NB4 (cell line): ENCODE results near the gene GATAD2B.

ENCODE experiments used
- DNase-seq: peaks from one replicate; pipeline ENCODE4 v3.0.0; 2010; ENCODE audit warnings: low read depth
- H3K4me3 ChIP-seq: one replicate; pipeline ENCODE4 v1.5.1; 2011; ENCODE audit warnings: mild to moderate bottlenecking, low read depth, low read length, moderate library complexity
- CTCF ChIP-seq: IDR thresholded peaks from one replicate; pipeline ENCODE4 v1.5.1; 2012; ENCODE audit warnings: low read depth, low read length
- MYC ChIP-seq: IDR thresholded peaks from 2 replicates; pipeline ENCODE4 v1.6.1; 2011; ENCODE audit warnings: low read depth, low read length
- POLR2A ChIP-seq: IDR thresholded peaks from 2 replicates; pipeline ENCODE4 v1.6.1; 2011; ENCODE audit warnings: mild to moderate bottlenecking; ENCODE audit not compliant: insufficient read length; ENCODE audit errors: extremely low read depth
- TF ChIP-seq, protein P1 (sequence below): IDR thresholded peaks from 2 replicates; pipeline ENCODE4 v1.6.1; 2011; ENCODE audit warnings: low read depth, low read length

Gene GATAD2B

DNA sequence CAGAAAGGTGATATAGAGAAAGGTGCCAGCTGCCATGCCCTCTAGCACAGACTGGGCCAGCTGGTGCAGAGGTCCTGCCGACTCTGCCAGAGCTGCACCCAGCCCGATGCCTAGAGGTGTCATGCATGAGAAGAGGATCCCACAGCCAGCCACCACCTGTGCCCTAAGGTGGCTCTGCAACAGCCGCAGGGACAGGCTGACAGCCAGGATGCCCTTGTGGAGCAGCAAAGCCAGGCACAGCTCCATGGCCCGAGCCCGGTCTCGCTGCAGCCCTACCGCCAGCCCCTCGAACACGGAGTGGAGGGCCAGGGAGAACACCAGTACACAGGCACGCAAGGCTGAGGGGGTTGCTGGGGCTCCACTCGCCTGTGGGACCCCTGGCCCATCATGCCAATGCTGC is 37.4 kb upstream of the GATAD2B start:
- DNase-seq, result no peak
- H3K4me3 ChIP-seq, result no peak overlapping the region
- TF ChIP-seq CTCF (no peak), POLR2A (no peak), MYC (no peak)
- TF ChIP-seq, protein P1, sequence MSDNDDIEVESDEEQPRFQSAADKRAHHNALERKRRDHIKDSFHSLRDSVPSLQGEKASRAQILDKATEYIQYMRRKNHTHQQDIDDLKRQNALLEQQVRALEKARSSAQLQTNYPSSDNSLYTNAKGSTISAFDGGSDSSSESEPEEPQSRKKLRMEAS, result no peak

DNA sequence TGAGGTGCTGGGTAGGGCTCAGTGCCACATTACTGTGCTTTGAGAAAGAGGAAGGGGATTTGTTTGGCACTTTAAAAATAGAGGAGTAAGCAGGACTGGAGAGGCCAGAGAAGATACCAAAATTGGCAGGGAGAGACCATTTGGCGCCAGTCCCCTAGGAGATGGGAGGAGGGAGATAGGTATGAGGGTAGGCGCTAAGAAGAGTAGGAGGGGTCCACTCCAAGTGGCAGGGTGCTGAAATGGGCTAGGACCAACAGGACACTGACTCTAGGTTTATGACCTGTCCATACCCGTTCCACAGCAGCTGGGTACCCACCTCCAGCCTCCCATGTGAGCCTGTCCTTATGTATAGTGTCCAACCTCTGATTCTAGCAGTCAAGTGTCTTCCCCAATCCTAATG is 36.7 kb upstream of the GATAD2B start:
- no peak for TF ChIP-seq CTCF
- TF ChIP-seq POLR2A, result no peak
- TF ChIP-seq, protein P1, result no peak
- no peak for TF ChIP-seq MYC
- no peak overlapping the region for H3K4me3 ChIP-seq
- no peak for DNase-seq

DNA sequence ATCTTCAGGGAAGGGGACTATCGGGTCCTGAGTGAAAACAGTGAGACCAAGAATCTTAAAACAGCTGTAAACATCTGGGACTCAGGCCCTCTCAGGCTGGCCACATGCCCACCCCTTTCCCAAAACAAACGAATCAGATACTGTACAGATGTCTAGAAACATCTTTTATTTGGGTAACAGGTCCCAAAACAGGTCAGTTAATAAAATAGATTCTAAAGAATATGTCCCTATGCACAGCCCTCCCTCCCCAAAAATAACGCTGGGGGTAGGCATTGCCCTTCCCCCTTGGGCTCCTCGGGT is 36.1 kb upstream of the GATAD2B start:
- DNase-seq, result no peak
- TF ChIP-seq, protein P1, result no peak
- TF ChIP-seq POLR2A, result no peak
- H3K4me3 ChIP-seq, result peak overlapping the region; percentile 23

DNA sequence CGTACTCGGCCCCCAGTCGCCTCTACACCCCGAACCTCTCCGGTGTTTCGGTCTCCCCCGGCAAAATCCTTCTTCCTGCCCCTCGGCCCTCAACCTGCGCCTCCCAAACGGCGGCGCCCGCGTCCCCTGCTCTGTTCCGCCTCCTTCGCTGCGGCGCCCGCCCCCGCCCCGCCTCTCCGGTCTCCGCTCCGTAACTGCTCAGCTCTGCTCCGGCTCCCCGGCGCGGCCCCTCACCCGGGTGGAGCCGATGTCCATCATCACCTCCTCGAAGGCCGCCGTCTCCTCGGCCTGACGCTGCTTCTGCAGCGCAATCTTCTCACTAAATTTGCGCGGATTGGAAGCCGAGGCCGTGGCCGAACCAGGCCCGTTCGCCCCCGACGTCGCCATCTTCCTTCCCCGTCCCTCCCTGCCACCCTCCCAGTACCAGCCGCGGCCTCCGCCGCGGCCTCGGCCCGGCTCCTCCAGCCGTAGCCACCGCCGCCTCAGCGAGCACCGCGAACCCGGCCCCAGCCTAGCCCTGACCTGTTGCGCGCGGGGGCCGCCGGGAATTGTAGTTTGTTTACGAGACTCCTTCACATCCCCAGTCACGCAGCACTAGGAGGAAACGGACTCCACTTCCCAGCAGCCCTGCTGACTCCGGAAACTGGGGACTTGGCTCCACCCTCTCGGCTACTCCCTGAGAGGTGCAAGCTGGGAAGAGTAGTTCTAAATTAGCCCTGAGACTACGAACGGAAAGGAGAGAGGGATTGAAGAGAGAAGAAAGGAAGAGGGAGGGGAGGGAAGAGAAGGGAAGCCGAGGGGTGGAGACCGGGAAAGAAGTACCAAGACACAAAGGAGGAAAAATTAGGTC is 35.6 kb upstream of the GATAD2B start, which contains the start of gene CRTC2:
CRTC2 (minus strand) TSS at position 502 of the 850 bp plus-strand sequence; CDS start at position 387, 115 bp downstream.
- H3K4me3 ChIP-seq, result peak within 1 kb of the TSS; percentile 92
- TF ChIP-seq POLR2A (peak; percentile 44), MYC (peak; percentile 34; the same call in 1 of the 2 replicates)
- TF ChIP-seq, protein P1, result no peak
- peak; percentile 98 for DNase-seq

DNA sequence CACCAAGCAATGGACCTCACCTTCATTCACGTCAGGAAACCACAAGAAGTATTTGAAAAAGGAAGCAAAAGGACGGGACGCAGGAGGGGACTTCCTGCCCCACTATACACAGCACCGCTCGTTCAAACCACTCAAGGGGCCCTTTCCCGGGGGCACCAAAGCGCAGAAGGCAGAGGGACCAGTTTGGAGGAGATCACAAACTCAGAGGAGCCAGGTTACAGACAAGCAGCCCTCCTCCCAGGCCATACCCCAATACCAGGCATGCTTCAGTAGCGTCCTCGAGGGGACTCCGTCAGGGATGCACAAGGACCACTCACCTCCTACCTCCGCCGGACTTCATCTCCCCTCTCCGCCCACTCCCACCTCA is 35.0 kb upstream of the GATAD2B start:
- H3K4me3 ChIP-seq, result peak overlapping the region; percentile 92
- DNase-seq, result peak; percentile 69
- TF ChIP-seq POLR2A (no peak), MYC (peak; percentile 43; the same call in 1 of the 2 replicates)

DNA sequence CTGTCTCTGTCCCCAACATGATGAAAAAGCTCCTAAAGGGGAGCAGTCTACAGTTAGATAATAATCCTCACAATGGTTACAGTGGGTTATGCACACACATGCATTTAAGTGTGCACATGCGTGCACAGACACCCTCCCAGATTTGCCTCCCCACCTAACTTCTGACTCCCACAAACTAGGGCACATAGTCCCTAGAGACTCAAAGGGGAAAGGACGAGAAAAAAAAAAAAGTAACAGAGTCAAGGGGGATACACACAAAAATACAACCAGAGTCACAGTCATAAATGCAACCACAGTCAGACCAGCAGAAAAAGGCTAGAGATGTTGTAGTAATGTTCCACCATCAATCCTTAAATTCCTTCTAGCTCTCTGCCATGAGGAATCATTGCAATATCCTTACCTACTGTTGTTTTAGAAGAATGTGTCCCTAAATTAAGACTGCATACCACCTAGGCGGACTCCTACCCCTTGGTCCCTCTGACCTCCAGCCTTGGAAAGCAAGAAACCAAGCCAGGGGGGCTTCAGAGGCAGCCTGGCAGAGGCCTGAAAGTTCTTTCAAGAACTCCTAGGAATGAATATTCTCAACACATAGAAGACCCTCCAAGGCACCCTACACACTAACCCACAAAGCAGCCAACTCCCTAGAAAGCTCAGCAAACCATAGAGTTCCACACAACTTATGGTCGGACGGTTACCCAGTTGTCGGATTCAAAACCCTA is 34.4 kb upstream of the GATAD2B start:
- TF ChIP-seq MYC (no peak), POLR2A (no peak), CTCF (no peak)
- TF ChIP-seq, protein P1, result no peak
- DNase-seq, result no peak
- peak overlapping the region; percentile 92 for H3K4me3 ChIP-seq

DNA sequence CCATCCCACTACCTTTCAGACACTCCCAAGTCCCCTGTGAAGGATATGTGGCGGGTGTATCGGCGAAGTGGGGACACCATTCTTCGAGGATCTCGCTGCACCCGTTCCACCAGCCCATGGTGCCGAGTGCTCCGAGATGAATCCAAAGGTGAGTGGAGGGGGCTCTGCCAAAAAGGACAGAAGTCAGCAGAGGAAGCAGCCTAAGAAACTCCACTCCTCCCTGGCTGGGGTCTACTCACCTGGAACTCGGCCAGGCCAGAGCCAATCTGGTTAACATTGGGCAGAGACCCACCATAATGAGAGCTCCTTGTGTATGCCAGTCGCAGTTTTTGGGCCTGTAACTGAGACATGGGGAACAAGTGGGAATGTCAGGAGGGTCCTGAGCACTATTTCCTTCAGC is 32.1 kb upstream of the GATAD2B start:
- TF ChIP-seq POLR2A, result no peak
- no peak for TF ChIP-seq MYC
- no peak for TF ChIP-seq CTCF
- TF ChIP-seq, protein P1, result no peak
- DNase-seq, result no peak
- no peak overlapping the region for H3K4me3 ChIP-seq
